Ascending aorta (tissue), 2 donors: Measurements from ENCODE around the gene TMEM259. TPM values are rescaled to one million over a fixed set of nuclear protein-coding genes. Genes with fewer than 3 reads are reported as not detected.

Source experiments
- DNase-seq, 2 donors: peaks; one replicate each; pipeline ENCODE4 v3.0.0-alpha.2; 2019; ENCODE audit warnings: low spot score in 2 of 2
- H3K27ac ChIP-seq, 2 donors: fragments of 200-600 bp; sonication (generic); one replicate each; pipeline ENCODE4 v1.5.1; 2016 to 2017; ENCODE audit warnings: mild to moderate bottlenecking in 1 of 2
- H3K27me3 ChIP-seq: fragments of 200-600 bp; sonication (generic); one replicate; pipeline ENCODE4 v1.5.1; 2017
- H3K36me3 ChIP-seq, 2 donors: fragments of 200-600 bp; sonication (generic); one replicate each; pipeline ENCODE4 v1.5.1; 2016
- H3K4me1 ChIP-seq, 2 donors: fragments of 200-600 bp; sonication (generic); one replicate each; pipeline ENCODE4 v1.5.1; 2016 to 2017; ENCODE audit warnings: mild to moderate bottlenecking in 1 of 2
- H3K4me3 ChIP-seq, 2 donors: fragments of 200-600 bp; sonication (generic); one replicate each; pipeline ENCODE4 v1.5.1; 2016 to 2017; ENCODE audit warnings: mild to moderate bottlenecking in 1 of 2
- H3K9me3 ChIP-seq, 2 donors: fragments of 200-600 bp; sonication (generic); one replicate each; pipeline ENCODE4 v1.5.1; 2016
- CTCF ChIP-seq, 3 experiments: fragments of 200-600 bp in 2 of 3; fragments of 450-650 bp in 1 of 3; sonication (generic) in 2 of 3; IDR thresholded peaks; one replicate each; pipeline ENCODE4 v1.5.1; 2016 to 2019; ENCODE audit warnings: antibody characterized with exemption in 3 of 3, mild to moderate bottlenecking in 1 of 3, moderate library complexity in 1 of 3
- intact Hi-C: fragments of 100-400 bp; cut with DNase I; formaldehyde crosslinking; loops from one replicate; pipeline ENCODE4 v1.15.1; 2023
- total RNA-seq: library from RNA; depleted of rRNA; stranded (reverse); fragments of >200 nt; gene quantifications from one replicate; pipeline ENCODE4 v1.1.0, GENCODE V29; 2016

The TMEM259 gene
- total RNA-seq, 1 donor from 2014 or later, result 452 TPM

- no peaks in the 10 kb centered on the region for H3K36me3 ChIP-seq
- intact Hi-C loops, result no loop called here
- H3K27ac ChIP-seq, result peak overlapping the region; percentile 93 to 95
- H3K9me3 ChIP-seq, result no peaks in the 10 kb centered on the region
- H3K27me3 ChIP-seq, result no peaks in the 10 kb centered on the region
- DNase-seq, result no peak
- peak overlapping the region; percentile 93 to 94 for H3K4me3 ChIP-seq
- no peak for TF ChIP-seq CTCF (IDR thresholded peaks at IDR 0.05)
- peaks cover 39 to 54% of the 10 kb centered on the region in 2 donors for H3K4me1 ChIP-seq
These were observed 699 bp downstream of the TMEM259 start for GRCh38 chr19:1019980-1020867.

- Histone ChIP-seq H3K9me3 (no peaks in the 10 kb centered on the region), H3K36me3 (peaks cover 4% of the 10 kb centered on the region in 2 donors), H3K27ac (no peak overlapping the region), H3K4me1 (peaks cover 39 to 55% of the 10 kb centered on the region in 2 donors), H3K27me3 (no peaks in the 10 kb centered on the region), H3K4me3 (peak overlapping the region; percentile 93 to 94)
- intact Hi-C loops, result no loop called here
- DNase-seq, result no peak
- TF ChIP-seq CTCF (IDR thresholded peaks at IDR 0.05), result no peak
These were observed 1.3 kb downstream of the TMEM259 start for GRCh38 chr19:1019616-1019961.

- no peak for DNase-seq
- TF ChIP-seq CTCF (IDR thresholded peaks at IDR 0.05), result no peak
- intact Hi-C loops, result no loop called here
- H3K9me3 ChIP-seq, result no peaks in the 10 kb centered on the region
- peaks cover 8 to 9% of the 10 kb centered on the region in 2 donors for H3K36me3 ChIP-seq
- no peak overlapping the region for H3K27ac ChIP-seq
- peaks cover 39 to 55% of the 10 kb centered on the region in 2 donors for H3K4me1 ChIP-seq
- no peaks in the 10 kb centered on the region for H3K27me3 ChIP-seq
- H3K4me3 ChIP-seq, result peak overlapping the region; percentile 93 to 94
These were observed 1.8 kb downstream of the TMEM259 start for GRCh38 chr19:1018932-1019615.

GRCh38 chr19:1018393-1018792 lies 2.5 kb downstream of the TMEM259 start:
- H3K4me3 ChIP-seq, result peak overlapping the region in 1 of 2 donors; percentile 93
- peaks cover 39 to 54% of the 10 kb centered on the region in 2 donors for H3K4me1 ChIP-seq
- TF ChIP-seq CTCF (IDR thresholded peaks at IDR 0.05), result no peak
- intact Hi-C loops, result no loop called here
- H3K36me3 ChIP-seq, result peaks cover 15 to 16% of the 10 kb centered on the region in 2 donors
- no peaks in the 10 kb centered on the region for H3K27me3 ChIP-seq
- H3K27ac ChIP-seq, result no peak overlapping the region
- DNase-seq, result no peak
- no peaks in the 10 kb centered on the region for H3K9me3 ChIP-seq

GRCh38 chr19:1017906-1018305 lies 3.0 kb downstream of the TMEM259 start:
- H3K9me3 ChIP-seq, result no peaks in the 10 kb centered on the region
- H3K27ac ChIP-seq, result no peak overlapping the region
- H3K4me1 ChIP-seq, result peaks cover 35 to 49% of the 10 kb centered on the region in 2 donors
- intact Hi-C loops, result no loop called here
- no peak for DNase-seq
- H3K36me3 ChIP-seq, result peaks cover 20 to 21% of the 10 kb centered on the region in 2 donors
- no peaks in the 10 kb centered on the region for H3K27me3 ChIP-seq
- TF ChIP-seq CTCF (IDR thresholded peaks at IDR 0.05), result no peak
- H3K4me3 ChIP-seq, result peak overlapping the region in 1 of 2 donors; percentile 7
